ENCODE data around the gene PPA1.

- TF ChIP-seq POLR2A (IDR thresholded peaks at IDR 0.05; ENCODE audit: low read depth, low read length) (no peak), POLR2AphosphoS5 (IDR thresholded peaks at IDR 0.05; ENCODE audit: low read depth, low read length) (no peak), TAF1 (IDR thresholded peaks at IDR 0.05; ENCODE audit: low read depth, low read length) (no peak), POU2F2 (IDR thresholded peaks at IDR 0.05; ENCODE audit: low read depth, low read length) (no peak)
Measured at GRCh38 chr10:70212879-70213278, 20.4 kb downstream of the PPA1 start.
